K562 (cell line): Measurements from ENCODE around the gene HKDC1. TPM values are rescaled to one million over a fixed set of nuclear protein-coding genes. Genes with fewer than 3 reads are reported as not detected.

Source experiments
- ATAC-seq: fragments of 200-7000 bp; cut with Tn5 transposase; 3 replicates; pipeline ENCODE4 v1.9.1; 2020; ENCODE audit warnings: moderate library complexity
- BruUV-seq: library from RNA; stranded (reverse); fragments of 400-500 nt; replicated peaks from 2 replicates; lab custom pipeline; 2021; lab: Mats Ljungman, UMichigan
- CTCF ChIA-PET: fragments of 300-600 bp; formaldehyde crosslinking; extraction: SDS; loops from one replicate; lab custom pipeline; 2021; ENCODE audit warnings: low intra/inter-chr PET ratio; lab: Yijun Ruan, JAX
- POLR2A ChIA-PET: fragments of 300-600, 350-650 bp; sonication (Branson Sonifier 250); formaldehyde crosslinking; extraction: SDS; loops from one replicate; lab custom pipeline; 2021; ENCODE audit warnings: antibody characterized with exemption, inconsistent platforms; lab: Yijun Ruan, JAX
- DNase-seq, 4 experiments: peaks; one replicate each; pipeline versions ENCODE4 v3.0.0 to v3.0.0-alpha.2; 2011 to 2018; ENCODE audit warnings: low spot score in 3 of 4, mixed read lengths in 3 of 4; ENCODE audit errors: extremely low read depth in 1 of 4
- FAIRE-seq: peaks from 2 replicates; lab custom pipeline; 2011; peaks lifted over from hg19 to GRCh38; lab: Jason Lieb, UNC
- H2AFZ ChIP-seq: 2 replicates; pipeline ENCODE4 v1.6.0; 2011; ENCODE audit warnings: low read depth, low read length, control low read depth, inconsistent platforms
- H3K27ac ChIP-seq: fragments of 200-600 bp; 3 replicates; pipeline ENCODE4 v1.8.0; 2011; ENCODE audit warnings: low read depth, mild to moderate bottlenecking, control low read depth, inconsistent platforms, low read length, moderate library complexity, mixed read lengths; ENCODE audit errors: extremely low read depth
- H3K27me3 ChIP-seq, 2 experiments: fragments of 300-600 bp in 1 of 2; 2 replicates in 1 of 2; 3 replicates in 1 of 2; pipeline versions ENCODE4 v1.6.0 to v1.8.0; 2011; ENCODE audit warnings: inconsistent platforms in 2 of 2, low read length in 2 of 2, mild to moderate bottlenecking in 1 of 2, mixed read lengths in 1 of 2, moderate library complexity in 1 of 2; ENCODE audit not compliant: control insufficient read depth in 2 of 2, insufficient read depth in 2 of 2
- H3K36me3 ChIP-seq: fragments of 300-600 bp; 3 replicates; pipeline ENCODE4 v1.8.0; 2011; ENCODE audit warnings: mild to moderate bottlenecking, low read length, inconsistent platforms; ENCODE audit not compliant: control insufficient read depth, insufficient read depth
- H3K4me1 ChIP-seq, 2 experiments: fragments of 200-600 bp in 1 of 2; replicated peaks in 1 of 2; 2 replicates in 1 of 2; 3 replicates in 1 of 2; pipeline versions ENCODE4 v1.5.1 to v1.8.0; 2011; ENCODE audit warnings: inconsistent platforms in 2 of 2, low read length in 2 of 2, mild to moderate bottlenecking in 1 of 2, mixed read lengths in 1 of 2, moderate library complexity in 1 of 2; ENCODE audit not compliant: control insufficient read depth in 2 of 2, insufficient read depth in 2 of 2
- H3K4me2 ChIP-seq: 2 replicates; pipeline ENCODE4 v1.6.1; 2011; ENCODE audit warnings: low read length, control low read depth, inconsistent platforms, mixed read lengths; ENCODE audit not compliant: insufficient read depth
- H3K4me3 ChIP-seq: fragments of 200-600 bp; sonication (generic), shearing (Covaris generic); 2 replicates; pipeline ENCODE4 v1.5.1; 2016; ENCODE audit warnings: control low read depth, inconsistent platforms
- H3K79me2 ChIP-seq: fragments of 200-600 bp; 3 replicates; pipeline ENCODE4 v1.8.0; 2011; ENCODE audit warnings: low read length, inconsistent platforms; ENCODE audit not compliant: control insufficient read depth, insufficient read depth
- H3K9ac ChIP-seq, 2 experiments: 2 replicates each; pipeline versions ENCODE4 v1.6.0 to v1.6.1; 2011; ENCODE audit warnings: low read depth in 2 of 2, low read length in 2 of 2, control low read depth in 1 of 2, inconsistent platforms in 1 of 2, mild to moderate bottlenecking in 1 of 2, mixed read lengths in 1 of 2; ENCODE audit not compliant: insufficient read depth in 1 of 2
- H3K9me1 ChIP-seq: one replicate; pipeline ENCODE4 v1.6.0; 2011; ENCODE audit warnings: inconsistent platforms, mild to moderate bottlenecking, low read length, moderate library complexity; ENCODE audit not compliant: control insufficient read depth, insufficient read depth
- H3K9me3 ChIP-seq: replicated peaks from 2 replicates; pipeline ENCODE4 v1.5.1; 2011; ENCODE audit warnings: low read depth, low read length, inconsistent platforms; ENCODE audit not compliant: control insufficient read depth, insufficient read depth
- H4K20me1 ChIP-seq: replicated peaks from 2 replicates; pipeline ENCODE4 v1.6.1; 2011; ENCODE audit warnings: low read length, inconsistent platforms, mixed read lengths; ENCODE audit not compliant: control insufficient read depth, insufficient read depth
- BRD9 ChIP-seq: fragments of 450-650 bp; IDR thresholded peaks from 2 replicates; pipeline ENCODE4 v1.6.1; 2018; ENCODE audit warnings: low read depth; ENCODE audit not compliant: partially characterized antibody
- CSDE1 ChIP-seq, 2 experiments: fragments of 450-650 bp; IDR thresholded peaks; 2 replicates each; pipeline ENCODE4 v1.6.1; 2016; ENCODE audit warnings: mild to moderate bottlenecking in 1 of 2
- HMG20A ChIP-seq: fragments of 450-650 bp; formaldehyde crosslinking; conservative IDR thresholded peaks from 2 replicates; pipeline ENCODE4 v1.4.0; 2020; ENCODE audit warnings: mild to moderate bottlenecking, mixed read lengths
- IRF2 ChIP-seq: sonication (generic); formaldehyde crosslinking; IDR thresholded peaks from 2 replicates; pipeline ENCODE4 v1.8.1; 2022; ENCODE audit warnings: mild to moderate bottlenecking, missing genetic modification reagents
- KDM5B ChIP-seq: fragments of 200-600 bp; sonication (generic); IDR thresholded peaks from 2 replicates; pipeline ENCODE4 v1.6.1; 2012; ENCODE audit warnings: low read depth, mild to moderate bottlenecking, moderate library complexity, low read length, control low read depth, inconsistent platforms; ENCODE audit not compliant: insufficient replicate concordance
- KLF6 ChIP-seq: fragments of 250-450 bp; sonication (Bioruptor Pico); IDR thresholded peaks from 2 replicates; pipeline ENCODE4 v1.4.0; 2020; ENCODE audit warnings: mild to moderate bottlenecking, moderate library complexity, borderline replicate concordance
- MEF2A ChIP-seq: IDR thresholded peaks from 2 replicates; pipeline ENCODE4 v1.6.1; 2011; ENCODE audit warnings: low read depth, mild to moderate bottlenecking, low read length, moderate library complexity; ENCODE audit not compliant: control insufficient read depth
- NFRKB ChIP-seq: fragments of 450-650 bp; IDR thresholded peaks from 2 replicates; pipeline ENCODE4 v1.6.1; 2016; ENCODE audit warnings: low read depth
- POU5F1 ChIP-seq: fragments of 150-350 bp; IDR thresholded peaks from 2 replicates; pipeline ENCODE4 v1.6.1; 2014; ENCODE audit warnings: borderline replicate concordance, low read length, low read depth, mild to moderate bottlenecking; ENCODE audit not compliant: partially characterized antibody
- SIN3A ChIP-seq, 2 experiments: fragments of 150-350 bp in 1 of 2; IDR thresholded peaks; 2 replicates each; pipeline ENCODE4 v1.6.1; 2011 to 2016; ENCODE audit warnings: borderline replicate concordance in 2 of 2, low read depth in 2 of 2, low read length in 2 of 2, mild to moderate bottlenecking in 2 of 2, moderate library complexity in 2 of 2; ENCODE audit not compliant: control insufficient read depth in 1 of 2
- SMC3 ChIP-seq: conservative IDR thresholded peaks from 2 replicates; pipeline ENCODE4 v1.6.1; 2011; ENCODE audit warnings: low read depth, low read length, improper control_type of control experiment; ENCODE audit not compliant: insufficient read depth
- SRSF7 ChIP-seq: fragments of 200-400 bp; formaldehyde crosslinking; optimal IDR thresholded peaks from 2 replicates; pipeline ENCODE3; 2017; ENCODE audit warnings: mild to moderate bottlenecking, low read depth, low read length
- ZNF445 ChIP-seq: fragments of 250-450 bp; sonication (Bioruptor Pico); IDR thresholded peaks from 2 replicates; pipeline ENCODE4 v1.4.0; 2020; ENCODE audit warnings: low read depth, mild to moderate bottlenecking, moderate library complexity
- WGBS: fragments of 100-300 bp; shearing (Covaris generic); methylation state at CpG from one replicate; pipeline ENCODE4 v1.1.6; 2016; ENCODE audit warnings: low coverage, mixed read lengths; ENCODE audit not compliant: insufficient coverage; ENCODE audit errors: missing lambda C conversion rate; 5-methylcytosine and 5-hydroxymethylcytosine counted together
- in situ Hi-C: fragments of 300-500 bp; cut with MboI; formaldehyde crosslinking; loops from 4 replicates; pipeline ENCODE4 v1.15.0; 2018; ENCODE audit warnings: inconsistent platforms, mixed read lengths
- intact Hi-C: fragments of 100-400 bp; cut with micrococcal nuclease; formaldehyde crosslinking; loops from 2 replicates; pipeline ENCODE4 v1.14.2; 2022
- polyA plus RNA-seq, 8 experiments: library from polyadenylated mRNA; depleted of rRNA in 4 of 8; stranded (reverse) in 5 of 8; unstranded in 3 of 8; fragments of >200 nt; fragmentation: Nextera tagmentation in 2 of 8; fragmentation: Illumina TruSeq in 1 of 8; extraction: Ambion mirVana in 2 of 8; extraction: Trizol in 1 of 8; gene quantifications; 2 replicates each; pipeline versions ENCODE4 v1.2.1 to v1.2.3, GENCODE V29; 2011 to 2014; ENCODE audit warnings: inconsistent platforms in 1 of 8, missing spikeins in 1 of 8
- total RNA-seq, 7 experiments: library from RNA; depleted of rRNA in 6 of 7; stranded (reverse); fragments of >200 nt in 6 of 7; fragmentation: Illumina TruSeq in 2 of 7; extraction: Trizol in 2 of 7; gene quantifications; 2 replicates each; pipeline versions ENCODE4 v1.2.1 to v1.2.3, GENCODE V29; 2011 to 2021; ENCODE audit warnings: low replicate concordance in 1 of 7
- TF ChIP-seq, protein P1 (sequence below): fragments of 450-650 bp; formaldehyde crosslinking; IDR thresholded peaks from 2 replicates; pipeline ENCODE4 v1.4.0; 2020; ENCODE audit warnings: mild to moderate bottlenecking, moderate library complexity
- TF ChIP-seq, protein P2 (sequence below): sonication (generic); formaldehyde crosslinking; IDR thresholded peaks from 2 replicates; pipeline ENCODE4 v1.8.1; 2023; ENCODE audit warnings: mild to moderate bottlenecking, missing genetic modification reagents
- TF ChIP-seq, protein P3 (sequence below): fragments of 450-650 bp; conservative IDR thresholded peaks from 2 replicates; pipeline ENCODE4 v1.6.1; 2016; ENCODE audit warnings: missing genetic modification characterization, low read depth, mild to moderate bottlenecking, missing compliant biosample characterization, moderate library complexity

Gene HKDC1
- total and polyA plus RNA-seq, 9 of the 15 experiments (the other 6 are each of a cell fraction or from before 2014, with no cell fraction given): 0.04 to 0.22 (median 0.11) TPM; not detected in 5

DNA sequence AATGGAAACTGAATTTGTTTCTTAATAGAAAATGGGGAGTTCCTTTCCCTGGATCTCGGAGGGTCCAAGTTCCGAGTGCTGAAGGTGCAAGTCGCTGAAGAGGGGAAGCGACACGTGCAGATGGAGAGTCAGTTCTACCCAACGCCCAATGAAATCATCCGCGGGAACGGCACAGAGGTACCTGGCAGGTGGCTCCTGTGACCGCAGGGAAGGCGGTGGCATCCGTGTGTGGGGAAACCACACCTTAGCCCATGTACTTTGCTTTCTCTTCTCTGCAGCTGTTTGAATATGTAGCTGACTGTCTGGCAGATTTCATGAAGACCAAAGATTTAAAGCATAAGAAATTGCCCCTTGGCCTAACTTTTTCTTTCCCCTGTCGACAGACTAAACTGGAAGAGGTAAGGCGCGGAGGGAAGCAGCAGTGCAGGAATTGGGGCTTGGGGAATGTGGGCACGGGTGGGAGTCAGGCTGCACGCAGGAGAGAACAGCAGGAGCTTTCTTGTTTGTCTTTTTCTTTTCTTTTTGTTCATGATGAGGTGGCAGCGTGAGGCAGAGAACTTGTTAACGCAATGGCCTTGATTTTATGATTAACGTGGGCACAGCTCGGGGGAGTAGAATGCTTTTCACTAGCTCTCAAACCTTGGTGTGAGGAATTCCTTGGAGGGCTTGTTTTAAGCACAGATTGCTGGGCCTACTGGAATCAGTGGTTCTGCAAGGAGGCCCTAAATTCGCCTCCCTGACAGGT, 12.8 kb downstream of the HKDC1 start (continued):
- TF ChIP-seq, protein P1, sequence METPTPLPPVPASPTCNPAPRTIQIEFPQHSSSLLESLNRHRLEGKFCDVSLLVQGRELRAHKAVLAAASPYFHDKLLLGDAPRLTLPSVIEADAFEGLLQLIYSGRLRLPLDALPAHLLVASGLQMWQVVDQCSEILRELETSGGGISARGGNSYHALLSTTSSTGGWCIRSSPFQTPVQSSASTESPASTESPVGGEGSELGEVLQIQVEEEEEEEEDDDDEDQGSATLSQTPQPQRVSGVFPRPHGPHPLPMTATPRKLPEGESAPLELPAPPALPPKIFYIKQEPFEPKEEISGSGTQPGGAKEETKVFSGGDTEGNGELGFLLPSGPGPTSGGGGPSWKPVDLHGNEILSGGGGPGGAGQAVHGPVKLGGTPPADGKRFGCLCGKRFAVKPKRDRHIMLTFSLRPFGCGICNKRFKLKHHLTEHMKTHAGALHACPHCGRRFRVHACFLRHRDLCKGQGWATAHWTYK: no peak
- no peak for TF ChIP-seq POU5F1
- TF ChIP-seq, all 486 proteins: peak for 0

DNA sequence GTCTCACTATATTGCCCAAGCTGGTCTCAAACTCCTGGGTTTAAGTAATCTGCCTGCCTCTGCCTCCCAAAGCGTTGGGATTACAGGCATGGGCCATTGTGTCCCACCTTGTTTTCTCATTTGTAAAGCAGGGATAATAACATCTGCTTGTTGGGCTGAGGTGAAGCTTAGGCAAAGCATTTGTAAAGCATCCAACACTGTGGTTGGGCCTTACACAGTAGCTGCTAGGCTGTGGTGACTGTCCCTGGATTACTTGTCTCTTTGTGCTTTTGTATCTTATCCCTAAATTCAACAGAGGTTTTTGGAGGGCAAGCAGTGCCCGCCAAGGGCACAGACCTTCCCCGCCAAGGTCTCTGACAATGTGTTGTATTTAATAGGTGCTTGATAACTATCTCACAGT, 14.3 kb downstream of the HKDC1 start:
- ATAC-seq: no peak
- intact Hi-C loops (loop anchor here (10.0 kb wide), 1 partner anchor 400 kb away; the partner anchor contains the start of gene FAM241B), in situ Hi-C loops (loop anchor here (5.0 to 25.0 kb wide), 3 partner anchors 242 to 403 kb away; partner anchors contain the start of gene FAM241B)
- 49% methylated on average over 3 of the region's 3 CpGs for WGBS
- H3K4me3 ChIP-seq: no peak overlapping the region
- H3K4me2 ChIP-seq: no peak overlapping the region
- POLR2A ChIA-PET: interaction anchor here (0.6 to 1.0 kb wide), 3 partner anchors 8 to 259 kb away, joined by 4 to 5 read pairs (median 4); no protein-coding TSS in a partner anchor
- H3K27ac ChIP-seq: no peak overlapping the region
- no peaks in the 10 kb centered on the region for H3K27me3 ChIP-seq
- no peaks in the 10 kb centered on the region for H3K9me1 ChIP-seq
- H2AFZ ChIP-seq: no peak overlapping the region
- CTCF ChIA-PET: no interaction called here
- no peaks in the 10 kb centered on the region for H3K36me3 ChIP-seq
- H3K9ac ChIP-seq: no peak overlapping the region
- no peak for FAIRE-seq
- H3K79me2 ChIP-seq: no peaks in the 10 kb centered on the region
- no TSS peak for BruUV-seq
- peaks cover 5 to 9% of the 10 kb centered on the region in 2 experiments; a peak in 4 of 5 replicates for H3K4me1 ChIP-seq
- no peak for DNase-seq
- no peaks in the 10 kb centered on the region for H4K20me1 ChIP-seq
- no peaks in the 10 kb centered on the region for H3K9me3 ChIP-seq
- TF ChIP-seq NFRKB (no peak), SMC3 (no peak), KLF6 (no peak), ZNF445 (CRISPR knock-in tag) (no peak), SIN3A (IDR thresholded peaks at IDR 0.05; ENCODE audit: borderline replicate concordance in 2 of 2, control insufficient read depth in 1 of 2, low read depth in 2 of 2, low read length in 2 of 2) (no peak), KDM5B (no peak), BRD9 (no peak), HMG20A (CRISPR knock-in tag) (no peak), CSDE1 (IDR thresholded peaks at IDR 0.05) (no peak), MEF2A (no peak), SRSF7 (no peak), IRF2 (CRISPR knock-in tag) (no peak)
- TF ChIP-seq, protein P2, sequence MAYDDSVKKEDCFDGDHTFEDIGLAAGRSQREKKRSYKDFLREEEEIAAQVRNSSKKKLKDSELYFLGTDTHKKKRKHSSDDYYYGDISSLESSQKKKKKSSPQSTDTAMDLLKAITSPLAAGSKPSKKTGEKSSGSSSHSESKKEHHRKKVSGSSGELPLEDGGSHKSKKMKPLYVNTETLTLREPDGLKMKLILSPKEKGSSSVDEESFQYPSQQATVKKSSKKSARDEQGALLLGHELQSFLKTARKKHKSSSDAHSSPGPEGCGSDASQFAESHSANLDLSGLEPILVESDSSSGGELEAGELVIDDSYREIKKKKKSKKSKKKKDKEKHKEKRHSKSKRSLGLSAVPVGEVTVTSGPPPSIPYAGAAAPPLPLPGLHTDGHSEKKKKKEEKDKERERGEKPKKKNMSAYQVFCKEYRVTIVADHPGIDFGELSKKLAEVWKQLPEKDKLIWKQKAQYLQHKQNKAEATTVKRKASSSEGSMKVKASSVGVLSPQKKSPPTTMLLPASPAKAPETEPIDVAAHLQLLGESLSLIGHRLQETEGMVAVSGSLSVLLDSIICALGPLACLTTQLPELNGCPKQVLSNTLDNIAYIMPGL (CRISPR knock-in tag): no peak
- TF ChIP-seq, protein P3, sequence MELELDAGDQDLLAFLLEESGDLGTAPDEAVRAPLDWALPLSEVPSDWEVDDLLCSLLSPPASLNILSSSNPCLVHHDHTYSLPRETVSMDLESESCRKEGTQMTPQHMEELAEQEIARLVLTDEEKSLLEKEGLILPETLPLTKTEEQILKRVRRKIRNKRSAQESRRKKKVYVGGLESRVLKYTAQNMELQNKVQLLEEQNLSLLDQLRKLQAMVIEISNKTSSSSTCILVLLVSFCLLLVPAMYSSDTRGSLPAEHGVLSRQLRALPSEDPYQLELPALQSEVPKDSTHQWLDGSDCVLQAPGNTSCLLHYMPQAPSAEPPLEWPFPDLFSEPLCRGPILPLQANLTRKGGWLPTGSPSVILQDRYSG (tag): no peak
